Embryonic facial prominence (tissue), 1 donor: ENCODE measurements around the gene LHCGR.
"Not testable (repeated sequence)": the region's sequence is repeated elsewhere in the genome, so short reads cannot be mapped to it uniquely, and the experiment has no call there.

Experiments used
- DNase-seq: peaks from one replicate; pipeline ENCODE4 v3.0.0-alpha.2; 2016; ENCODE audit errors: extremely low spot score

The LHCGR gene

DNA sequence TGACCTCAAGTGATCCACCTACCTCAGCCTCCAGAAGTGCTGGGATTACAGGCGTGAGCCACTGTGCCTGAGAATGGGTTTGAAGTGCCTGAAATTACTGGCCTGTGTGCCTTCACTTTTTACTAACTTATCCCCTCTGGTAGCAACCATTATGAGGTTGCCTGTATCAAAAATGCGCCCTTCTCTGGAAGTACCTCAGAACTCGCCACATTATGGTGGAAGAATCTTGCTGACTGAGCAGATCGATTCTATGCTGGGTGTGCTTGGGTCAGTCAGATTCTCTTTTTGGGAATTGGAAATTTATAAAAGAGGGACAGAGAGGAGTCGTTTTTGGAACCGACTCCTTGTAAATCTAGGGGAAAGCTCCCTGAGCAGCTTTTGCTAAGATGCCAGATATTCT, 8.2 kb downstream of the LHCGR start:
- DNase-seq = no peak

DNA sequence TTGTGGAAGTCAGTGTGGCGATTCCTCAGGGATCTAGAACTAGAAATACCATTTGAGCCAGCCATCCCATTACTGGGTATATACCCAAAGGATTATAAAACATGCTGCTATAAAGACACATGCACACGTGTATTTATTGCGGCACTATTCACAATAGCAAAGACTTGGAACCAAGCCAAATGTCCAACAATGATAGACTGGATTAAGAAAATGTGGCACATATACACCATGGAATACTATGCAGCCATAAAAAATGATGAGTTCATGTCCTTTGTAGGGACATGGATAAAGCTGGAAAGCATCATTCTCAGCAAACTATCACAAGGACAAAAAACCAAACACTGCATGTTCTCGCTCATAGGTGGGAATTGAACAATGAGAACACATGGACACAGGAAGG, 16.3 kb downstream of the LHCGR start:
- DNase-seq = not testable (repeated sequence)

DNA sequence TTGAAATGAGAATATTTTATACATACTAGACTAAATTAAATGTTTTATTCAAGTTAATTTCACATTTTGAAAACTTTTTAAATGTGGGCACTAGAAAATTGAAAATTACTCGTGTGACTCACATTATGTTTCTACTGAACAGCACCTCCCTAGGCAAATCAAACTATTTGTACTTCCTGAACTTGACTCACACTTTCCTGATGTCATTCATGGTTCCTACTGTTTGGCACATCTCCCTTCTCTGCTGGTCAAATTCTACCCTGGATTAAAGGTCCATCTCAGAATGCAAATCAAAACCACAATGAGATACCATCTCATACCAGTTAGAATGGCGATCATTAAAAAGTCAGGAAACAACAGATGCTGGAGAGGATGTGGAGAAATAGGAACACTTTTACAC, 16.7 kb downstream of the LHCGR start:
- no peak for DNase-seq

DNA sequence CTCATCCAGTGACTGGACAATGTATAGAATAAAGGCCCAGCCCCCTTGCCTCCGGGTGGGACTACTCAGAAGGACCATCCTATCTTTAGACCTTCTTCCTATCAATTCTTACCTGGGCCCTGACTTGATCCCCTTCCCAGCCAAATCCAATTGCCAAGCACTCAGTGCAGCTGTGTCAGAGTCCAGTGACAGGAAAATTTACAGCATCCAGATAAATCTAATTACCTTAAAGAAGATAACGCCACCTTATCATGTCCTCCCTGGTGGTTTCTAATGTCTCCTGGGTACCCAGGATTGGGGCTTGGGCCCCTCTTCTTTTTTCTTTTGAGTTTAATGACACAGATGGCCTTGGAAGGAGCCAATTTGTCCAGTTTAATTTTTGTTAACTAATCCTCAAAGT, 19.3 kb downstream of the LHCGR start:
- DNase-seq = no peak

DNA sequence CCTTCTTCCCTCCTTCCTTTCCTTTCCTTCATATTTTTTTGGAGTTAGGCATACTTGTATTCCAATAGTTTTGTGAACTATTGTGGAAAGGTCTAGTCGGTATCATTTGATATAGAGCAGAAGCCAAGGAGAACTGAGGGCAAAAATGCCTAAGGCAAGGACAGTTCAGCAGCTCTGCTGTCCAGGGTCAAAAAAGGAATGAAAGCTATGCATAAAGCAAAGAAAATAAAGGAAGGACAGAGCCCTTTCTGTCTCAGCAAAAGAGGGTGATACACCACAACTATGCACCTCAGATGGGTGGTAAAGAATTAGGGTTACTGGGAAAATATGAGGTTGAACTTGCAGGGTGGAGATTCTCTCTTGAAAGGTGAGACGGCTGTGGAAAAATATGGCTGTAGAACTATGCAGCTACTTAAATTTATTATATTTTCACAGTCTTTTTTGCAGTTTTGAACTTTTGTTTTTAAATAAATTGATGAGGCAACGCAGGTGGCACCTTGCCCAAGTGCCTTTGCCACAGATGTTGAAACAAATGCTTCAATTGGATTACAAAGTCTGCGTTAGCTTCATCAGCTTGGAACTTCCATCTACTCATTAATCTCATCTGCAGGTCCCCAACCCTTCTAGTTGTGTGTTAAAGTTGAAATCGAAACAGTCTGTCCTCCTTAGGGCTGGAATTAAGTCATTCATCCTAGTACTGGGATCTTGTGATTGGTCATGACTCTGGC, 20.8 kb downstream of the LHCGR start:
- no peak for DNase-seq

DNA sequence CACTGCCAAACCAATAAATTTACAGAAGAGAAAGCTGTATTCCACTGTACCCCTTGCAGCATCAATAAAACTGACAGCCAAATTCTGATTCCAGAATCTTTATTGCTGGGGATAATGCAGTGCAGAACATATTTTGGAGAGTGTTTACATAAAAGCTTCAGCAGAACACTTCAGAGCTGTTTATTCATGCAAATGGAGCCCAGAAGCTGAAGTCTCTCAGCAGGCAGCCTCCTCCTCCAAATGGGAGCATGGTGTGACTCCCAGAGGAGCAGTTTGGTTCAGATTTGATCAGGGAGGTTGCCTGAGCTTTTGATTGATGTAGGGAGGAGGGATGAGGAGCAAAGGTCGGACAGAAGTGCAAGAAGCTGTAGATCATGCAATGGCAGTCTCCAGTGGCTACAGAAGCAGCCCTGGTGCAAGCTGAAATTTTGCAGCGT, 22.4 kb downstream of the LHCGR start:
- DNase-seq = no peak

DNA sequence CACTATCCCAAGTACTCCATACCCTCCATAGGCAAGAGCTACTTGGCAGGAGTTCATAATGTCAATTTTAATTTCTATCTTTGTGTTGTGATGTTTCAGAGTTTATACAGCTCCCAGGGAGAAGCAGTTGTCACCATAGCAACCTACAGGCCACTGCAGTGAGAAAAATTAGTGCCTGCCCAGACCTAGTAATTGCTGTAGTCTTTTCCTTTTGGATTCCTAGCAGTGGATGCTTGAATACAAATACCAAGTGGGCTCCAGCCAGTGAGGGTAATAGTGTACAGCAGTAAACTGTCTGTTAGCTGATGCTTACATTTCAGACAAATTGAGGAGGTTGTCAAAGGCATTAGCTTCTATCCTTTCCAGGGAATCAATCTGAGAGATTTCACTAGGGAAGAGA, 26.7 kb downstream of the LHCGR start:
- peak; percentile 23 for DNase-seq

DNA sequence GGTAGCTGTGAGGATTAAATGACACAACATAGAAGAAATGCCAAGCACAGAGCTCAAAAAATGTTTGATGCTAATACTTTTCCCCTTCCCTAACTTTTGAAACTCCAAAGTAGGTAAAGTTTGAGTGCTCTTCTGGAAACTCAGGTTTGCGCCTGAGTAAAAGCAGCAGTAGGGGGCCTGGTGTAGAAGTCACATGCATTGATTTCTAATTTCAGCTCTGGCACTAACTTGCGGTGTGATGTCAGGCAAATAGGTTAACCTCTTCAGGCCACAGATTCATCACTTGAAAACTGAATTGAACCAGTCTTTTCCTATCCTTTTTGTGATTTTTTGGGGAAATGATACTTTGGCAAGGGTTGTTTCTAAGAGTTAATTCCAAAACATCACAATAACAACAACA, 27.2 kb downstream of the LHCGR start:
- DNase-seq = no peak

DNA sequence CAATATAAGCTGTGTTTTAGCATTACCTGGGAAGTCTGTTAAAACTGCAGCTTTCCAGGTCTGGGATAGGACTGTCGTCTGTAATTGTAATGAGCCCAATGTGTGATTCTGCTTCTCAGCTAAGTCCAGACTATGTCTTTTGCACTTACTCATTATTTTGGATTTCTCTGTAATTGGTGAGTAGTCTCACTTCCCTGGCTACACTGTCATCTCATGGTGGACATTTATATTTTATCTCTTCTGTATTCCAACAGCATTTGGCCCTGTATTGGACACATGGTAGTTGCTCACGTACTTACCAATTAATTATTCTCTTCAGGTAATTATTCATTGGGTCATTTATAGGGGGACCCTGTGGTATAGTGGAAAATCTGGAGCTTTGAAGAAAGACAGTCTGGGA, 28.0 kb downstream of the LHCGR start:
- DNase-seq = no peak

DNA sequence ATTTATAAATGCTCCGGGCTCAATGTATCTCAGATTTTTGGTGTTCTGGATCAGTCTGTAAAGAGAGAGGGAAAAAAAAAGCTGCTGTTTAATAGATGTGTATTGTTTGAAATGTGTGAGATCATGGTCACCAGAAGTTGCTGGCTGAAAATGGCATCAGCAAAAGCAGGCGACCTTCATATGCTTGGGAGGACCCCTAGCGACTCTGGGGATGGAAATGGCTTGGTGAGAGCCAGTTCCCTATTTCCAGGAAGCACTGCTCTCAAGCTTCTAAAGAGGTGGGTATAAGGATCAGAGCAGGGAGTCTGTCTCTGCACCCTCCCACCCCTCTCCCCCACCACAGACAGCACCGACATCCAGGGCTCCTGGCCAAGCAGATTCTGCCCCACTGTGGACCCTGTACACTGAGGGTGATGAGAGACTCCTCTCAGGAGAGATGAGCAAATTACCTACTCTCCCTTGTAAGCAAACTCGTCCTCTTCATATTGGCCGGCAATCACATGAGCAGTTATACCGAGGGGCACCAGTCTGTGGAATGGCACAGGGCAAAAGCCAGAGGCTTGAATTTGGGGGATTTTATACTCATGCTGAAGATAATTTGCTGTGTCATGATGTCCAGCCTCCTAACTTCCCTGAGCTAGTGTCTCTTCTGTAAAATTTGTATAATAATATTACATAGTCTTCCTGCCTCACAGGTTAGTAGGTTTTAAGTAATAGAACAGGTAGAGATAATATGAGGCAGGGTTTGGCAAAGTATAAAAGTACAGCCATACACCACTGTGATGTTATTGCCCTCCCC, 29.6 kb downstream of the LHCGR start:
- no peak for DNase-seq

DNA sequence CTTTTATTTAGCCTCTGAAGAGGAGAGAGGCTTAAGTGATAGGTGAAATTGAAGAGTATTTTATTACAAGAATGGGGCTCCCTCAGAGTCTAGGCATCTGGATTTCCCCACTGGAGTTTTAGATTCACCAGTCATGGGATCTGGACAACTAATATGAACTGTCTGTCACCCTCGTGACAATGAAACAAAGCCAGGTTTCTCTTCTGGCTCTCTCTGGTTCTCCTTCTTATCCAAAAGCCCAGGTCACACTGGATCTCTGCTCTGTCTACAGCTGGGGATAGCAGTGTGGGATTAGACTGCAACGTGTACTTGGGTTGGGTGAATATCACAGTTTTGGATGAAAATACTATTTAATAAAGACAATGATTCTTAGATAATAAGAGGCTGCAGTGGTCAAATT, 31.2 kb downstream of the LHCGR start:
- DNase-seq = no peak

DNA sequence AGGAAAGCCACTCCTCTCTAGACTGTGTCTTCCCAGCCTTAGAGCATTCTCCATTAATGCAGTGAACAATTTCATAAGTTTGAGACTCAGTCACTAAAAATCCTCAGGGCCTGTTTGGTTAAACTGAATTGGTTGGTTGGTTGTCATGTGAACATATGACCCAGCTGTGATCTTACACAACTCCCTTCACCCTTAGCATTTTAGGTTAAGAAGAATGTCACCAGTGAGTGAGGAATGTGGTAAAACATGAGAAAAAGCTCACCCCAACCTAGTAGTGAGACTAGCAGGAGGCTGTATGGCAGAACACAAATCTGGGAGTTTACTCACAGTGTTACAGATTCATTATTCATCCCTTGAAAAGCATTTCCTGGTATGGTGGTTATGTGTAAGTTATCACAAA, 32.4 kb downstream of the LHCGR start:
- no peak for DNase-seq

DNA sequence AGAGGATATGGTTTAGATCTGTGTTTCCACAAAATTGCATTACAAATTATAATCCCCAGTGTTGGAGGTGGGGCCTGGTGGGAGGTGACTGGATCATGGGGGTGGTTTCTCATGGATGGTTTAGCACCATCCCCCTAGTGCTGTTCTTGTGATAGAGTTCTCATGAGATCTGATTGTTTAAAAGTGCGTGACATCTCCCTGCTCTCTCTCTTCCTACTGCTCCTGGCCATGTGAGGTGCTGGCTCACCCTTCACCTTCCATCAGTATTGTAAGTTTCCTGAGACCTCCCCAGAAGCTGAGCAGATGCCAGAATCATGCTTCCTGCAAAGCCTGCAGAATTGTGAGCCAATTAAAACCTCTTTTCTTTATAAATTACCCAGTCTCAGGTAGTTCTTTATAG, 33.1 kb downstream of the LHCGR start:
- no peak for DNase-seq

DNA sequence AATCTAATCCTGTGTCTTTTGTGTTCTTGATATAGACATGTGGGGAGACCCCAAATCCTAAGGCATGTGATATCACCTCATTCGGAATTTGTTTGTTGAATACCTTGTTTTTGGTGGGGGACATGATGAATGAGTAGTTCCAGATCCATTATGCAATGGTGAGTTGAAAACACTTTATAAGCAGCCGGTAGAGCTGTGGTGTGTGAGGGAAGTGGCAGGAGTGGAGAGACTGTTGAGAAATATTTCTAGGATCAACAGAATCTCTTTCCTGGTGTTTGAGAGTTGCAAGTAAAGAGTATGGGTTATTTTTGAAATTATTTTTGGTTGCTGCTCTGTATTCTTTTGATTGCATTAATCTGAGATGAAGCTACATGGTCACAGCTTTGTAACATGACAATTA, 34.4 kb downstream of the LHCGR start:
- DNase-seq = no peak

DNA sequence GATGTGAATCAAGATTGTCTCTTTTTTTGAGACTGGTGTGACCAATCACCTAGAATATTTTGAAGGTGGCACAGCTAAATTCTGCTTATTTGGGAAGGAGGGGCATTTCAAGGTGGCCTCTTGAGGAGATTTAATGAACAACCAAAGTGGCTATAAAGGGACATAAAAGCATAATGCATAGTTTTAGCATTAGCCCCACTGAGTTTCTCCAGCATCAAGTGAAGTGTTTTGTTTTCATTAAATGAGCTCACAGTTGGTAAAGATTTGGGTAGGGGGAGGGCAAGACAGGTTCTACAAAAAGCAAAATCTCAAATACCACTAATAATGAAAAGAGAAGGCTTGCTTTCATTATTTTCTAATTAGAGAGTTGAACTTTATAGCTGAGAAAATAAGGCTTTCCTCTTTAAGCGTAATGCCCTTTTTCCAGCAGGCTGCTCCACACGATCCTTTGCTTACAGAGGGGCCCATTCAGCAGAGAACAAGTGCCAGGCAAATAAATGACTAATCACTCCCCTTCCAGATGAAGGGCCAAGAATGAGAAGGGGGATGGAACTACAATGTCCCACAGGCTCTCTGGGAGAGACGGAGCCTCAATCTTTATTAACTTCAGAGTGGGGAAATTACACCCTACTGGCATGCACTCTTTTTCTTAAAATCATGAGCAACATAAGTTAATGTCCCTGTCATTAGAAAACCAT, 35.9 kb downstream of the LHCGR start:
- DNase-seq = no peak

DNA sequence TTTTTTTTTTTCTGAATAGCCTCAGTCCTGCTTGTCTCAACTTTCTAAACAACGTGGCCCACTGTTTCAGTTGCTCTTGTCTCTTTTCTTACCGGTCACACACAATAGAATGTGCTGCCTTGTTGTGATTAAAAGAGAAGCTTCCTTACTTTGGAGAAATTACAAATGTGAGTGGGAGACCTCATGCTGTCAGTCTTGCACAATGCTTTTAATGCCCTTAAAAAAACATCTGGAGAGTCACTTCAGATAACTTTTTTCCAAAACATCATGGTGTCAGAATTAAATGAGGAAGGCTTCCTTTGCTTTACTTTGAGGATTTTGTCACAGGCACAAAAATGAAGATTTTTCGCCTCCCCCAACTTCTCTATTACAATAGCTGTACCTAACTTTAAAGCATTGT, 37.7 kb downstream of the LHCGR start:
- no peak for DNase-seq

DNA sequence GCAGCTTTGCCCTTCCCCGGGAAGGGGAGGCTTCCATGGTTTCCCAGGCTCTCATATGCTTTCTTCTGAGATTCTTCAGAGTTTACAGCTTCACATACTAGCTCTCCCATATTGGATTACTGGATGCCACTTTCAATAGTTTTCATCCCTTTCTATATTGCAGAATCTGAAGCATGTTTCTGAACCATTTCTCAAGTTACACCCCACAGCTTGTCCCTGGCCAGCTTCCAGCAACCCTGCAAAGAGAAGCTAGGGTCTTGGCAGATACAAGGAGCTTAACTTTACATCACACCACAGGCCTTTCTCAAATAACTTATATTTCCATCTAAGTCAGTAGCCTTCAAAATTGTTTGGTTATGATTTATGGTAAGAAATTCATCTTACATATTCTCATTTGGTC, 39.6 kb downstream of the LHCGR start:
- DNase-seq = peak; percentile 37

DNA sequence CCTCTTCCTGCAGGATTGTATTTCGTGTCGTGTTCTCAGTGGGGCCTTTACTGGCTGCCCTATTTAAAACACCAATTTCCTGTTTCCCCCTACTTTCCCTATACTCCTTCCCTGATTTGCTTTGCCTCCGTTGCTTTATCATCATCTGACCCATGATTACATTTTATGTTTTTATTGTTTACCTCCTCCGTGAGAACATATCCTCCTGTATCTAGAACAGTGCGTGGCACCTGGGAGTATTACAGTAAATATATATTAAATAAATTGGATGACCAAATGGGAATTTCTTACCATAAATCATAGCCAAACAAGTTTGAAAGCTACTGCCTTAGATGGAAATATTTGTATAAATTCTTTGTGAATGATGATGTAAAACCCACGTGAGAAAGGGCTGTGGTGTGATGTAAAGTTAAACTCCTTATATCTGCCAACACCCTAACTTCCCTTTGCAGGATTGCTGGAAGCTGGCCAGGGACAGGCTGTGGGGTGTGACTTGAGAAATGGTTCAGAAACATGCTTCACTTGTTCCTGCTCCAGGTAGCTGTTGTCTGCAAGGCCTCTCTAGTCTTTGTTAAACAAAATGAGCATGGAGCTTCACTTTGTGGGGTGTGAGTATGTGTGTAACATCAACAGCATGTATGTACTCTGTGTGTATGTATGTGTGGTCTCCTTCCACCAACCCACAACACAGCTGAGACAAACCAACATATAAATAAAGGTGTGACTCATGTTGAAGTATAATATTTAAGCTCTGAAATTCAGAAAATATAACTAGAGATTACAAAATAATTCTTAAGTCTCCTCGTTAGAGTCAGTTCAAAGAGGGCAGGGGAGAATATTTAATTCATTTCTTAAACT, 40.3 kb downstream of the LHCGR start:
- DNase-seq = no peak

DNA sequence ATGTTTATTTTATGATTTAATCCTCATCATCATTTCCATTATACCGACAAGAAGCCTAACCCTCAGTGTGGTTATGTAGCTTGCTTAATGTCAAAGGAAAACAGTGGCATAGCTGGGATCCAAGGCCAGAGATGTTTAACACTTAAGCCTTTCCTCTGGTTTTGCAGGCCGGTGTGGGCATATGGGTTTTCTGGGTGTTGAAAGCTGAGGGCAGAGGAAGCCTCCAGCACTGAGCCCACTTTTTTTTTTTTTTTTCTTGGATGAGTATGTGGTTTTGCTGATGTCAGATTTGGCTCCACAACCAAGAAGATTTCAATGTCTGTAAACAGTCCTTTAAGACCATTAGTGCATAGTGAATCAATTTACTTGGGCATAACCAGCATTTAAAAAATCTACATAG, 41.3 kb downstream of the LHCGR start:
- DNase-seq = no peak

DNA sequence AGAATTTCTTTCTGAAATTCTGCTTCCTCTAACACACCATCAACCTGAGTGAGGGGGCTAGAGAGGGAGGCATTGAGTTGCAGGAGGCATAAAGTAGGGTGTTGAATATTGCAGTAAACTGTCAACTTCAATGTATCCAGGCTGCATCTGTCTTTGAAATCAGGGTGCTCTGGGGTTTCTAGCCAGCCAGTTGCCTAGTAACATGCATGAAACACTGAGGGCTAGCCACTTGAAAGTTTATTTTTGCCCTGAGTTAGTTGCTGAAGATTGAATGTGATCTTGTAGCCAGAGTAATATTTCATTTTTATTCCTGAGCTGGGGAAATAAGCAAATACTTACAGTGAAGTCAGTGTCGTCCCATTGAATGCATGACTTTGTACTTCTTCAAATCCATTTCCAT, 41.9 kb downstream of the LHCGR start:
- no peak for DNase-seq

DNA sequence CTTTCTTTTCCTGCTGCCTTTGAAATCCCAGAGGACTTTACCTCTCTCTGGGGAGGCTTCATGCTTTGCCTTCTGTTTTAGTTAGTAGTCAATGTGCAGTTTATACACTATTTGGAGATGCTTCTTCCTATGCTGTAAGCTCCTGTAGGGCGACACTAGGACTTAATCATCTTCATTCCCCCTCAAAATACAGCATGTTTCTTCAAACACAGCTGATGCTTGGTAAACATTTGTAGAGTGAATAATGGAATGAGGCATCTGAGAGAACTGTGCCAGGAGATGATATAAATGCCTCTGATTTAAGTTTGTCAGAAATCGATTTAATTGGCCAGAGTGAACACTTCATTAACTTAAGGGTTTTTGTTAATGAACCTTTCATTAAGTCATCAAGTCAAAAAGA, 43.4 kb downstream of the LHCGR start:
- no peak for DNase-seq

DNA sequence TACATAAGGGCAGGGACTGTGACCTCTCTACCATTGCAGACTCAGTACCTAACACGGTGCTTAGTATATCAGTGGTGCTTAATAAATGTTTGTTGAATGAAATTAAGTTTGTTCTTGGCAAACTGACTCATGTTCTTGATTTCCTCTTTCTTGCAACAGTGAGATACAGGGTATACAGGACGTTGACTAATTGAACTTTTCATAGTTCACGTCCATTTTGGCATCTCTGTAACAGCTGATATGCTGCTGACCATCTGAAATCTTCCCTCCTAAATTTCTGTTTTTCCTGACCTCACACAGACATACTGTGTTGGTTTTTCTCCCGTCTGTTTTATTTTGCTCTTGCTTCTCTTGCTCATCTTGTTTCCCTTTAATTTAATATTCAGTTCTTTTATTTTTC, 44.2 kb downstream of the LHCGR start:
- DNase-seq = no peak
